DND-41 (cell line): ENCODE results near the gene ALDH9A1.

ENCODE experiments used
- ATAC-seq: fragments of 200-7000 bp; cut with Tn5 transposase; 3 replicates; pipeline ENCODE4 v1.9.1; 2021; ENCODE audit warnings: low read depth; ENCODE audit not compliant: insufficient read depth
- DNase-seq: peaks from one replicate; pipeline ENCODE4 v3.0.0-alpha.2; 2020
- H2AFZ ChIP-seq: 2 replicates; pipeline ENCODE4 v1.6.0; 2012; ENCODE audit warnings: low read depth, low read length
- H3K27ac ChIP-seq: 2 replicates; pipeline ENCODE4 v1.5.1; 2012; ENCODE audit warnings: low read length, inconsistent platforms
- H3K27me3 ChIP-seq: fragments of 200-600 bp; sonication (generic); 2 replicates; pipeline ENCODE4 v1.6.0; 2012; ENCODE audit warnings: low read length, mild to moderate bottlenecking, inconsistent platforms; ENCODE audit not compliant: insufficient read depth, poor library complexity
- H3K36me3 ChIP-seq: 2 replicates; pipeline ENCODE4 v1.5.1; 2012; ENCODE audit warnings: low read length, inconsistent platforms; ENCODE audit not compliant: insufficient read depth
- H3K4me1 ChIP-seq: 2 replicates; pipeline ENCODE4 v1.5.1; 2012; ENCODE audit warnings: mild to moderate bottlenecking, low read length; ENCODE audit not compliant: insufficient read depth
- H3K4me2 ChIP-seq: 2 replicates; pipeline ENCODE4 v1.6.0; 2012; ENCODE audit warnings: mild to moderate bottlenecking, moderate library complexity, low read length, inconsistent platforms; ENCODE audit not compliant: insufficient read depth
- H3K4me3 ChIP-seq, 2 experiments: fragments of 200-600 bp in 1 of 2; shearing (Covaris generic) in 1 of 2; 2 replicates each; pipeline ENCODE4 v1.5.1; 2012 to 2016; ENCODE audit warnings: inconsistent platforms in 2 of 2, low read length in 2 of 2, mild to moderate bottlenecking in 2 of 2, low read depth in 1 of 2, moderate library complexity in 1 of 2
- H3K79me2 ChIP-seq: 2 replicates; pipeline ENCODE4 v1.6.0; 2012; ENCODE audit warnings: low read length, inconsistent platforms; ENCODE audit not compliant: insufficient read depth
- H3K9ac ChIP-seq: 2 replicates; pipeline ENCODE4 v1.6.0; 2012; ENCODE audit warnings: low read depth, mild to moderate bottlenecking, inconsistent platforms, low read length, moderate library complexity
- H3K9me3 ChIP-seq: 2 replicates; pipeline ENCODE4 v1.5.1; 2012; ENCODE audit warnings: low read length, moderate library complexity, mild to moderate bottlenecking, inconsistent platforms; ENCODE audit not compliant: insufficient read depth, severe bottlenecking
- H4K20me1 ChIP-seq: 2 replicates; pipeline ENCODE4 v1.6.0; 2012; ENCODE audit warnings: low read length; ENCODE audit not compliant: insufficient read depth
- EZH2 ChIP-seq: IDR thresholded peaks from 3 replicates; pipeline ENCODE4 v1.6.1; 2012; ENCODE audit warnings: borderline replicate concordance, low read depth, mild to moderate bottlenecking, moderate library complexity, low read length, inconsistent platforms; ENCODE audit not compliant: severe bottlenecking
- TF ChIP-seq, protein P1 (sequence below): IDR thresholded peaks from 2 replicates; pipeline ENCODE4 v1.5.1; 2012; ENCODE audit warnings: borderline replicate concordance, low read length, moderate library complexity, mild to moderate bottlenecking; ENCODE audit not compliant: poor library complexity, severe bottlenecking; ENCODE audit errors: extremely low read depth

Gene ALDH9A1

DNA sequence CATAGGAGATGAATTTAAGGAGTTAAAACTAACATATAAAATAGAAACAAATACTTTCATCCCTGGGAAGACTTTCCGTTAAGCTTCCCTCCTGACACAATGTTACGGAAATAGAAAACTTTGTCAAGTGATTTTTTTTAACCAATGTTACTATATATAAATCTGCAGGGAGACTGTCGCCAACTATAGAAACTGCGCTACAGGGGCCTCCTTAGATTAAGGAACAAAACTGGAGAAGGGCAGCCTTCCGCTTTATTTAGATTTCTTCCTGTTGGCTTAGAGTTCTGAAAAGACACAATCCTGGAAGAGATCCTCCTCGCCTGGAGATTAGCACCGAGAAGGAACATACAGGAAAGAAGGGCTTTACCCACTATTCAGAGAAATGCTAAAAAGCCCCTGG is 65.9 kb downstream of the ALDH9A1 start:
- H3K36me3 ChIP-seq: no peaks in the 10 kb centered on the region; the same call in 1 of the 2 replicates
- peak overlapping the region; percentile 72; the same call in 1 of the 2 replicates for H3K9ac ChIP-seq
- H3K4me2 ChIP-seq: peak overlapping the region; percentile 86
- ATAC-seq: no peak
- H4K20me1 ChIP-seq: no peaks in the 10 kb centered on the region
- peaks cover 4% of the 10 kb centered on the region for H3K27me3 ChIP-seq
- no peak overlapping the region for H2AFZ ChIP-seq
- H3K4me1 ChIP-seq: peaks cover 30% of the 10 kb centered on the region
- H3K79me2 ChIP-seq: peaks cover 4% of the 10 kb centered on the region; the same call in 1 of the 2 replicates
- TF ChIP-seq EZH2: no peak
- TF ChIP-seq, protein P1, sequence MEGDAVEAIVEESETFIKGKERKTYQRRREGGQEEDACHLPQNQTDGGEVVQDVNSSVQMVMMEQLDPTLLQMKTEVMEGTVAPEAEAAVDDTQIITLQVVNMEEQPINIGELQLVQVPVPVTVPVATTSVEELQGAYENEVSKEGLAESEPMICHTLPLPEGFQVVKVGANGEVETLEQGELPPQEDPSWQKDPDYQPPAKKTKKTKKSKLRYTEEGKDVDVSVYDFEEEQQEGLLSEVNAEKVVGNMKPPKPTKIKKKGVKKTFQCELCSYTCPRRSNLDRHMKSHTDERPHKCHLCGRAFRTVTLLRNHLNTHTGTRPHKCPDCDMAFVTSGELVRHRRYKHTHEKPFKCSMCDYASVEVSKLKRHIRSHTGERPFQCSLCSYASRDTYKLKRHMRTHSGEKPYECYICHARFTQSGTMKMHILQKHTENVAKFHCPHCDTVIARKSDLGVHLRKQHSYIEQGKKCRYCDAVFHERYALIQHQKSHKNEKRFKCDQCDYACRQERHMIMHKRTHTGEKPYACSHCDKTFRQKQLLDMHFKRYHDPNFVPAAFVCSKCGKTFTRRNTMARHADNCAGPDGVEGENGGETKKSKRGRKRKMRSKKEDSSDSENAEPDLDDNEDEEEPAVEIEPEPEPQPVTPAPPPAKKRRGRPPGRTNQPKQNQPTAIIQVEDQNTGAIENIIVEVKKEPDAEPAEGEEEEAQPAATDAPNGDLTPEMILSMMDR: no peak
- H3K27ac ChIP-seq: no peak overlapping the region
- no peak overlapping the region; a peak in 1 of 4 replicates for H3K4me3 ChIP-seq
- no peaks in the 10 kb centered on the region for H3K9me3 ChIP-seq
- no peak for DNase-seq

DNA sequence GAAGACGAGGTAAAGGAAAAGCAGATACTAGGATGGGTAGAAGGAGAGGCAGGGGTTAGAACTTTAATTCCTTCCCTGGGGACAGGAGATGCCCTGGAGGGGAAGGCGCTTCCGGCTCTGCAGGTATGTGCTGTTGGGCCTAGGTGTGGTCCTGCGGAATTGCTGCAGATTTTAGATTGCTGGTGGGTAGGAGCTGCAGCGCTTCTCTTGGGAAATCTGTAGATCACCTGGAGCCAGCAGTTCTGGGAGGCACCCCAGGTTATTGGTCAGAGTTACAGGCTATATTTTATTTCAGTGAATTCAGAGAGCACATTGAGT is 66.3 kb downstream of the ALDH9A1 start:
- Histone ChIP-seq H3K79me2 (peaks cover 4% of the 10 kb centered on the region; the same call in 1 of the 2 replicates), H3K27ac (no peak overlapping the region), H3K9ac (peak overlapping the region; percentile 72), H3K4me3 (peak overlapping the region; percentile 67 to 78; a peak in 3 of 4 replicates), H3K9me3 (no peaks in the 10 kb centered on the region), H3K4me1 (peaks cover 30% of the 10 kb centered on the region), H3K27me3 (peaks cover 4% of the 10 kb centered on the region), H3K4me2 (peak overlapping the region; percentile 86), H4K20me1 (no peaks in the 10 kb centered on the region), H3K36me3 (no peaks in the 10 kb centered on the region; the same call in 1 of the 2 replicates), H2AFZ (peak overlapping the region; percentile 73; the same call in 1 of the 2 replicates)
- ATAC-seq (no peak), DNase-seq (no peak)
- TF ChIP-seq, protein P1: no peak
- no peak for TF ChIP-seq EZH2

DNA sequence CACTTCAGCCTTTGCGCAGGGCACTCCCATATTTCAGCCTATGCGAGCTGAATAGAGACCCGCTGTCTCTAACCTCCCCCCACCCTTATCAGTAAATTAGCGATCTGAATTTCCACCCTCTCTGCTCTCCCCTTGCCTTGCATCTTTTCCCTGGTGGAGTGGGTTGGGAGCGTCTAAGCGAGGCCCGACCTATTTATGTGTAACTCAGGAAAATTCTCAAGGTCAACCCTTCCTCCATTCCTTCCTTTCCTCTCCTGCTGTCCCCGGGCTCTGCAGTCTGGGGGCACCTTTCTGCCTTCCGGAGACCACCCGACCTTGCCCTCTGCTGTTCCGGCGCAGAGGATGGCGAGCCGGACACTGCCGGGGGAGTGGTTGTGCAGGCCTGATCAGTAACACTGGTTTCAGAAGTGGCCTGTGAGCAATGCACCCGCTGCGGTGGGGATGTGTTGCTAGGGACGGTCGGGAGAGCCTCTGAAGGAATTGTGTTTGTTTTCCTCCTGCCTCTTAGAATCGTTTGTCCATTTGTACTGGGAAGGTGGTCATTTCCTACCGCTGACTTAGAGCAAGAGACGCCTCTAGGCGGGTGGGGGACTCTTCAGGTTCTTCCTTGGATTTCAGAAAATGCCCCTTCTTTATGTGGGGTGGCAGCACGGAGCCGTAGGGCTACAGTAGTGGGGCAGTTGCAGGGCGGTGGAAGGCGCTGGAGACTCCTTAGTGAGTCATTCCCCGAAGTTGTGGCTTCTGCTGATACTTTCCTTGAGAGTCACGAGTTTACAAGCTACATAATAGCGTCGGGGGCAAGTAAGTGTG is 66.8 kb downstream of the ALDH9A1 start:
- H2AFZ ChIP-seq: peak overlapping the region; percentile 73
- TF ChIP-seq, protein P1: peak; percentile 12
- TF ChIP-seq EZH2: no peak
- ATAC-seq: peak; percentile 37
- no peaks in the 10 kb centered on the region for H3K9me3 ChIP-seq
- H3K4me3 ChIP-seq: peak overlapping the region; percentile 67 to 78
- peak overlapping the region; percentile 72 for H3K9ac ChIP-seq
- H4K20me1 ChIP-seq: no peaks in the 10 kb centered on the region
- H3K27ac ChIP-seq: peak overlapping the region; percentile 87
- peaks cover 30% of the 10 kb centered on the region for H3K4me1 ChIP-seq
- peaks cover 4% of the 10 kb centered on the region; the same call in 1 of the 2 replicates for H3K79me2 ChIP-seq
- peak; percentile 29 for DNase-seq
- H3K27me3 ChIP-seq: peaks cover 4% of the 10 kb centered on the region
- no peaks in the 10 kb centered on the region; the same call in 1 of the 2 replicates for H3K36me3 ChIP-seq
- H3K4me2 ChIP-seq: peak overlapping the region; percentile 86
